Measurements from ENCODE around the gene DOCK8.
A peak's percentile ranks its signal among the peaks of the same experiment; 100 is the strongest.
"Not testable (repeated sequence)": the region's sequence is repeated elsewhere in the genome, so short reads cannot be mapped to it uniquely, and the experiment has no call there.

Gene DOCK8

DNA sequence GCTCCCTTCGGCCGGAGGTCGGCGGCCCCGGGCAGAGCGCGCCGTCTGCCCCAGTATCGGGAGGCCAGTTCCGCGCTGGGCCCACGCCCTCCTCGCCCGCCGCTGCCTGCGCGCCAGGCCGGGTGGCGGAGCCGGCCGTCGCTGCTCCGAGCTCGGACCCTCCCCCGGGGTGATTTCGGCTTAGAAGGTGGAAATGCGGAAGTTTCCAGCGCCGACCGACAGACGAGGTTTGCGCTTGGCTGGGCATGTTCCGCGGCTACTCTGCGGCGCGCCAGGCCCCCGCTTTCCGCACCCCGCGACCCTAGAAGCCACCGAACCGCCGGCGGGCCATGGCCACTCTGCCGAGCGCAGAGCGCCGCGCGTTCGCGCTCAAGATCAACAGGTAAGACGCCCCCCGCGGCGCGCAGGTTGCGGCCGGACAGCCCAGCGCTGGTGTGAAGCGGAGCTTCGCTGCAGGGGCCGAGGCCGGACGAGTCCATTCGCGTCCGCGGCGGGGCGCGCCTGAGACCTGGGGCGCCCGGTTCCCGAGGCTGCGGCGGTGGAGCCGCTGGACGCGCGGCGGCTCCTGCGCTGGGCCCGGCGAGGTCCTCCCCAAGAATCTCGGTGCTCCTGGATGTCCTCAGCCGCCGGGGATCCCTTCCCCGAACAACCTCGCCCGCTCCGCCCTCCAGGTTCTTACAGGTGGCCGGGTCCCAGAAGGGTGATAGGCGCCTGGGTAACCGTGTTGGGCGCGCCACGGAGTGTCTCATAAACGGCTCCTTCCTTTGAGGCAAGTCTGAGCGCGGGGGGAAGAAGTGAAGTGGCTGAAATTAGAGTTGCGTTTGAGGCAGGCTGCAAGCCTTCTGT, at the start of gene DOCK8:
TSS of gene DOCK8 (plus strand) at position 218 of the 846 bp plus-strand sequence. CDS start at position 330, 112 bp downstream.
- DNase-seq: peak; percentile 47

- DNase-seq: not testable (repeated sequence)
These were observed 44.9 kb upstream of the DOCK8 start for GRCh38 chr9:169757-170156.

DNA sequence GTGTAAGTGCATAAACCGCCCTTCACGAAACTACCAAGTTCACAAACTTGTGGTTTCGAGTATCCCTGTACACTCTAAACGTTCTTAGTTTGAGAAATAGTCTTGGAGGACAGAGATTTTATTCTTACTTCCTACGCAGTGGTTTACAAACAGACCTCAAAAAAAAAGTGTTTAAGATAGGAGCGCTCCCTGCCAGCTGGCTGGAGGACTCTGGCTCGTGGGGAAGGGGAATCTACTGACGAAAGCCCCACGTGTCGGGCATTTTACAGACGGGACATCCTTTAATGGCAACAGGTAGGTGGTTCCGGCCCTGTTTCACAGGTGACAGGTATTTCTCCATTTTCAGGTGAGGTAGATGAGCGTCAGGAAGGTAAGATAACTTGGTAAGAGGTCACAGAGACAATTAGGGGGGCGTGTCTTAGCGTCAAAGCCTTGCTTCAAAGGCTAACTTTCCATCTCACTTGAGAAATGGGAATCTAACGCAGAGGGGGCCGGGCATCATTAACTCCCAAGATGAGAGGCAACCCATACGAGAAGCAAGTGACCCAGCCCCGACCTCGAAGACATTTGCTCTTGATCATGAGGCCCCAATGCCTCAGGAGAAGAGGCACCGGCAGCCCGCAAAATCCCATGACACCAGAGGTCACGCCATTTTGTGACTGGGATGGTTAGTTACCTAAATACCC, 36.4 kb upstream of the DOCK8 start:
- not testable (repeated sequence) for DNase-seq

DNA sequence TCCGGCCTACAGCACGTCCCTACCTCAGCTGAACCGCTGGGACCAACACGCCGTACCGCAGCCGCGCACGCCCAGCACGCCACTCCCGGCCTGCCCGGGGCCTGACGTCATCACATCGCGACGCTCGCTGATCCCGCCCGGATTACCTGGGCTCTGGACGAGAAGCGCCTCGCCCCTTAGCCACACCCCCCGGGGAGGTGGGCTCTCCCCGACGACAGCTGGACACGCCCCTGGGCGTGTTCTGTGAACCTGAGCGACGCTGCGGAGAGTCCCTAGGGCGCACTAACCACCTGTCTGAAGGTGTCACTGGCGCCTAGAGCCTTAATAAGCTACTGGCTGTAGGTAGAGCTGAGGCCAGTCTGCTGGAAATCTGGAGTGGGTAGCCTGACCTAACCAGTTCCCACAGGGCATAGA, 35.7 kb upstream of the DOCK8 start, which contains the start of gene ZNG1A:
TSS of gene ZNG1A (minus strand) at position 87 of the 414 bp plus-strand sequence. CDS start 87 bp downstream, outside the sequence.
- DNase-seq: peak; percentile 81

DNA sequence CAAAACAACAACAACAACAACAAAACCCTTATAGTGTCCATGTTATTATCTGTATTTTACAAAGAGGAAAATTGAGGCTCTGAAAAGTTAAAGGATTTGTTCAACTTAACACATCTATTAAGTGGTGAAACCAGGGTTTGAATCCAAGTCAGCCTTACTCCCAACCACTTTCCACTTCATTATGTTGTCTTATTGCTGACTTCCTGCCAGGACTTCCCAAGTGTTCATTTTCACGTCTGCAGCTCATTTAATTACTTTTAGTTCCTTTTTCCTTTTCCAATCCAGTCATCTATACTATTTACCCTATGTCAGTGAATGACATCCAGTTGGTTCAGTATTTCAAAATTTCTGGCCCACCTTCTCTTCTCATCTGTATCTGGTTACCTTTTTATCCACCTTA, 15.1 kb upstream of the DOCK8 start:
- DNase-seq: not testable (repeated sequence)

DNA sequence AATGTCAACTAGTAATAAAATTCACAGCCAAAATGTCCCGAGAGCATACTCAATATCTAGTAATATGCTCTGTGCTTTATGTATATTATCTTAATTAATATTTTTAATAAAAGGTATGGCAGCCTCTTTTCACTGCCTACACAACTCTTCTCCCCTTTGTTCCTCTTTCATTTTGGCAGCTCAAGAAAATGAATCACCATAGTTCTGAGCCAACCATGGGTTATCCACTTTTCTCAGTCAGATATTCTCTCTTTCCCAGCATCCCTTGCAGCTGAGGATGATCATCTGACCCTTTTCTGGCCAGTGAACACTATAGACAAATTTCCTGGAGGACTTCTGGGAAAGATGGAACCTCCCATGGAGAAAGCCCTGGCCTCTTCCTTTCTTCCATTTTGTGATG, 8.2 kb upstream of the DOCK8 start:
- no peak for DNase-seq

DNA sequence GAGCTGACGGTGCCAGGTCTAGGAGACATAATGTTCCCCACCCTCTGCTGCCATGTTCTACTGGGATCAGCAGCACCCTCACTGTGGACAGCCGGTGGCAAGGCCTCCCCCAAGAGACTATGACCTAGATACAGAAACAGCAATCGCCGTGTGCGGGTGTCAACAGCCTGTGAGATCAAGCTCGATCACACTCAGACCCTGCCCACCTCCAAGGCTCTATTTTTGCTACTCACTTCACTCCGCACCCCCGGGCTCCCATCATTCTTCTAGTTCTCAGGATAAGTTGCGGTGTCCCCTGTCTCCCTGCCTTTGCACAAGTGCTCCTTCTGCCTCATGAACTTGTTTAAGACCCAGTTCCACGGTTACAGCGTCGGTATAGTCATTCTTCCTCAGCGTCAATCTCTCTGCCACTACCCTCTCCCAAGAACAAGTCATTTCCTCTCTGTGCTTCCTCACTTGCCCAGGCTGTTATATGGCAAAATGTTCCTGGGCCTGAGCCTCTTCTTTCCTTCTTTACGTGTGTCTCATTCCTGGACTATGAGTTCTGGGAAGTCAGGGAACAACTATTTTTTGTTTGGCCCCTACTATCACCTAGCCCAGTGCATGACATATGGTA, 5.4 kb upstream of the DOCK8 start:
- no peak for DNase-seq

GRCh38 chr9:211036-211435, 3.6 kb upstream of the DOCK8 start:
- no peak for DNase-seq

GRCh38 chr9:211557-211956, 3.1 kb upstream of the DOCK8 start:
- DNase-seq: no peak

DNA sequence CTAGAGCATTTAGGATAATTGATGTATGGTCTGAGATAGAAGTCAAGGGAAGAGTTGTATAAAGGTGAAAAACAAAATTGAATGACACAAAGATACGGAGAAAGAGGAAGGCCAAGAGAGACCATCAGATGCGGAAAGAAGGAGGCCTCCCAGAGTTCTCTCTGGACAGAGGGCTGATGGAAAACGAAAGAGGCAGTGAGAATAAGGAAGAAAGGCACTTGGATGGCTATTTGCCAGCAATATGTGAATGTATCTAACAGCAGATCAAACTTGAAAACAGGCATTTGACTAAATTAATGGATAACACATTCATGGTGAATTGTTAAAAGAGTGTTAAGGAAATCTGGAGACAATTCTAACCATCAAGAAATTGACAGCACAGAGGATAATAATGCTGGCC, 2.4 kb upstream of the DOCK8 start:
- DNase-seq: no peak

- not testable (repeated sequence) for DNase-seq
These were observed 764 bp upstream of the DOCK8 start for GRCh38 chr9:213901-214300.

GRCh38 chr9:214351-214647, 366 bp upstream of the DOCK8 start:
- no peak for DNase-seq

DNA sequence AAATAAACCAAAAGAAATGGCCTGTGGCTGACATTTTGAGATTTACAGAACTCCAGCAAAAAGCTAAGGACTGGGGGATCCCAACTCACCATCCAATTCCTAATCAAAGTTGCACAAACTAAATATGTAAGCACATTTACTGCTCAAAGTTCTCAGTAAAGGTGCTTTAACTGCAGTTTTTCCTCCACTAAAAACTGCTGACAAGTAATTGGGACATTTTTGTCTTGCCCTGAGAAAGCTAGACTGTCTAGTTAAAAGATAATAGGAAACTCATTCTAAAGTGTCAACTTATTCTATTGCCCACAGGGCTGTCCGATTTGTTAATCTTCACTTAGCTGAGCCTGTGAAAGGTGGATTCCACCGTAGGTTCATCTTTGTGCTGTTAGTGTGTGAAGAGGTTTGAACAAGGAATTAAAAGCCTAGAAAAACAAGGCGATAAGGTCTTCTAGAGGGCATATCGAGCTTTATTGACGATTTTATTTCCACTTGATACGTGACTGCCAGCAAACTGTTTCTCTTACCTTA, 1.0 kb downstream of the DOCK8 start:
- DNase-seq: no peak

- DNase-seq: no peak
These were observed 2.2 kb downstream of the DOCK8 start for GRCh38 chr9:216866-217265.

GRCh38 chr9:217950-218349, 3.3 kb downstream of the DOCK8 start:
- no peak for DNase-seq

- not testable (repeated sequence) for DNase-seq
These were observed 4.4 kb downstream of the DOCK8 start for GRCh38 chr9:219036-219435.

- DNase-seq: no peak
These were observed 5.2 kb downstream of the DOCK8 start for GRCh38 chr9:219670-220365.

DNA sequence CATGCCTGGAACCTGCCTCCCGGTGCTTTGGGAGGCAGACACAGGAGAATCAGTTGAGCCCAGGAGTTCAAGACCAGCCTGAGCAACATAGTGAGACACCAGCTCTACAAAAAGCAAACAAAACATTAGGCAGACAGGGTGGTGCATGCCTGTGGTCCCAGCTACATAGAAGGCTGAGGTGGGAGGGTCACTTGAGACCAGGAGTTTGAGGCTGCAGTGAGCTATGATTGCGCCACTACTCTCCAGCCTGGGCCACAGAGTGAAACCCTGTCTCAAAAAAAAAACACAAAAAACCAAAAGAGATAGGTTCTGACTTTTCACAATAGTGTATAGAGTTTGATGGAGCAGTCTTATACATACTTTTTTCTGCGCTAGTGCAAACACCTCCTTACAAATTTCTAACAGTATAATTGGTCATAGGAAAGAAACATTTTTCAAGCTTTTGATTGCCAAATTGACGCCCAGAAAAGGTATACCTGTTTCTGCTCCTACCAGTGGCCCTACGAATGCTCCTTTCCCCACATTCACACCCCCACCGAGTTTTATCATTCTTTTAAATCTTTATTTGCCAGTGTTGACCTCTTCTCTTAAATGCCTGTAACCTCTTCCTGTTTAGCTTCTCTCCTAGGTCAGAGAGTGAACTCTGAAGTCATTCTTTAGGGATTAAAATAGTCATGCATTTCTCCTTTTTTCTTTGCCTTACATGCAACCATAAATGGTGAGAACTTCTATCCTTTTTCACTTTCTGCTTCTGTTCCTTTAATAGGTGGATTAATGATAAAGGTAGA, 7.5 kb downstream of the DOCK8 start:
- DNase-seq: no peak

GRCh38 chr9:223152-223551, 8.5 kb downstream of the DOCK8 start:
- DNase-seq: no peak

DNA sequence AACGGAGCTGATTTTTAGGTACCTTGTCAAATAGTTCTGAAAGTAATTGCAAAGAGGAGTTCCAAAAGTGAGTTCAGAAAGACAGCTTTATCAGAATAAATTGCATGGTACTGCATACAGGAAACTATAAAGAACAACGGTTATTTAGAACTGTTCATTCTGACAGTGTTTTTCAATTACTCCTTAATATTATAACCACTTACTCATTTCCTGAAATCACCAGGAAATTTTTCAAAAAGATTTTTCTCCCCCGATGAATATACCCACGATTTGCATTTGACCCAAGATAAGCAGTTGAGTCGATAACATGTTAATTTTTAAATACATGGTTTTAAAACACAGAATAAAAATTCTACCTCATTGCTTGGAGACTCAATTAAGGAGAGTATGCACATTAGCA, 9.4 kb downstream of the DOCK8 start:
- no peak for DNase-seq

DNA sequence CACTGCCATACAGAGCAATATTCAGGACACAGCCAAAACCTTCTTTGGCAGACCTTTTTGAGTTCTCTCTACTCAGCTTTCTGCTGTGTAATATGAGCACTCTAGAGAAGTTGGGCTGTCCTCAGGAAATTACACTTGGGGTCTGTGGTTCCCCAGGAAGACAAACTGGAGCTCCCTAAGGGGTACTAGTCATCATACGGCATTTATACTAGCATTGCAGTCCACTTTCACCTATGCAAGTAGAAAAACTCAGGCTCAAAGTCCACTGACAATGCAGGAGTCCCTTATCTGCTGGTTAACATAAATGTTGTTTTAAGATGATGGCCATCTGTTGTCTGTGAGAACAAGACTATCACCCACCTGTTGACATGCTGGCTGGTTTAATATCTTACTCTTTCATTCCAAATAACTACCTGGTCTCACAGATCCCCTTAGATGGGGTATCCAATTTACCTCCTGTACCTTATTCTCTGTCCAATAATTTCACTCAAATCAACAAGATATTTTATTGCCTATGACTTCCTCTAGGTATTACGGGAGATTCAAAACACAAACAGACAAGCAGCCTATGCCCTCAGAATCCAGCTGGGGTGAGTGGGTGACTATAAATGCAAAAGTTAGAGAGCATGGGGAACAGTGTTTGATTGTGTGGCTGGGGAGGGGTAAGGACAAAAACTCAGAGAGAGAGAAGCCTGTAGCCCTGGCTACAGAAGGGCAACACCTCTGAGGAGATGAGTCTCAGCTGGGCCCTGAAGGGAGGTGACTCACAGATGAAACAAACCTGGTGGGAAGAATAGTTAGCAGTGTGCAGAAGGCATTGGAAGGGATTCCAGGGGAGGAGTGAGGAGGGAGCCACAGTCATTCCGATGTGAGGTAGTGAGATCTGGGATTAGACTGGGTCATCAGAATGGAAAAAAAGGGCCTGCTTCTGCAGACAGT, 10.2 kb downstream of the DOCK8 start:
- no peak for DNase-seq
